ENCODE data around the gene GRID1.

Gene GRID1

GRCh38 chr10:86372119-86372783 is 5.7 kb upstream of the GRID1 start:
- ChIA-PET POLR2A (no interaction called here), CTCF (interaction anchor here (0.6 to 1.1 kb wide), 3 partner anchors 10 to 1819 kb away, joined by 3 read pairs; no protein-coding TSS in a partner anchor)
- Histone ChIP-seq H3K9me3 (ENCODE audit: control insufficient read depth, insufficient read depth, low read depth, low read length) (no peaks in the 10 kb centered on the region), H3K4me3 (ENCODE audit: low read depth, low read length) (no peak overlapping the region), H3K36me3 (ENCODE audit: control insufficient read depth in 2 of 2, insufficient read depth in 1 of 2, low read length in 2 of 2) (no peaks in the 10 kb centered on the region), H3K4me1 (ENCODE audit: control insufficient read depth, insufficient read depth, low read length) (no peaks in the 10 kb centered on the region), H3K27ac (ENCODE audit: extremely low read depth, low read depth, low read length) (no peak overlapping the region)
- TF ChIP-seq BCL11A (tag by site-specific recombination; IDR thresholded peaks at IDR 0.05; ENCODE audit: low read depth): no peak
- TF ChIP-seq ZBTB7A (tag by site-specific recombination; IDR thresholded peaks at IDR 0.05; ENCODE audit: low read depth): no peak
- no peak for TF ChIP-seq YY1 (tag by site-specific recombination; IDR thresholded peaks at IDR 0.05)
- TF ChIP-seq ZNF514 (tag by site-specific recombination; IDR thresholded peaks at IDR 0.05): no peak
- no peak for TF ChIP-seq ZNF501 (tag by site-specific recombination; IDR thresholded peaks at IDR 0.05)
- TF ChIP-seq TRIM28 (IDR thresholded peaks at IDR 0.05; ENCODE audit: borderline replicate concordance, low read length): no peak
- TF ChIP-seq BCL11B (tag by site-specific recombination; IDR thresholded peaks at IDR 0.05; ENCODE audit: low read depth): no peak
- no peak for TF ChIP-seq ZNF558 (tag by site-specific recombination; IDR thresholded peaks at IDR 0.05)
- TF ChIP-seq, protein P1, sequence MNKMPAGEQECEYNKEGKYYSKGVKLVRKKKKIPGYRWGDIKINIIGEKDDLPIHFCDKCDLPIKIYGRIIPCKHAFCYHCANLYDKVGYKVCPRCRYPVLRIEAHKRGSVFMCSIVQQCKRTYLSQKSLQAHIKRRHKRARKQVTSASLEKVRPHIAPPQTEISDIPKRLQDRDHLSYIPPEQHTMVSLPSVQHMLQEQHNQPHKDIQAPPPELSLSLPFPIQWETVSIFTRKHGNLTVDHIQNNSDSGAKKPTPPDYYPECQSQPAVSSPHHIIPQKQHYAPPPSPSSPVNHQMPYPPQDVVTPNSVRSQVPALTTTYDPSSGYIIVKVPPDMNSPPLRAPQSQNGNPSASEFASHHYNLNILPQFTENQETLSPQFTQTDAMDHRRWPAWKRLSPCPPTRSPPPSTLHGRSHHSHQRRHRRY (tag by site-specific recombination; IDR thresholded peaks at IDR 0.05): no peak
- no peak for TF ChIP-seq ZNF133 (tag by site-specific recombination; IDR thresholded peaks at IDR 0.05)
- no peak for TF ChIP-seq SCRT2 (tag by site-specific recombination; IDR thresholded peaks at IDR 0.05)
- no peak for TF ChIP-seq ZFP3 (tag by site-specific recombination; IDR thresholded peaks at IDR 0.05; ENCODE audit: low read depth)
- no peak for TF ChIP-seq ZNF132 (tag by site-specific recombination; IDR thresholded peaks at IDR 0.05; ENCODE audit: borderline replicate concordance)
- TF ChIP-seq ZSCAN23 (tag by site-specific recombination; IDR thresholded peaks at IDR 0.05): no peak
- TF ChIP-seq ZBTB1 (tag by site-specific recombination; IDR thresholded peaks at IDR 0.05): no peak
- no peak for TF ChIP-seq ZNF223 (tag by site-specific recombination; IDR thresholded peaks at IDR 0.05)

GRCh38 chr10:86371691-86372090 is 5.1 kb upstream of the GRID1 start:
- Histone ChIP-seq H3K4me1 (ENCODE audit: control insufficient read depth, insufficient read depth, low read length) (no peaks in the 10 kb centered on the region), H3K9me3 (ENCODE audit: control insufficient read depth, insufficient read depth, low read depth, low read length) (no peaks in the 10 kb centered on the region), H3K36me3 (ENCODE audit: control insufficient read depth in 2 of 2, insufficient read depth in 1 of 2, low read length in 2 of 2) (no peaks in the 10 kb centered on the region), H3K4me3 (ENCODE audit: low read depth, low read length) (no peak overlapping the region), H3K27ac (ENCODE audit: extremely low read depth, low read depth, low read length) (no peak overlapping the region)
- ChIA-PET CTCF (interaction anchor here (0.6 to 1.1 kb wide), 4 partner anchors 10 to 1819 kb away, joined by 3 to 4 read pairs (median 3); no protein-coding TSS in a partner anchor), POLR2A (no interaction called here)
- peak; percentile 86 for TF ChIP-seq GLIS1 (tag by site-specific recombination; IDR thresholded peaks at IDR 0.05)
- no peak for TF ChIP-seq REST (tag by site-specific recombination; IDR thresholded peaks at IDR 0.05)
- TF ChIP-seq ZNF596 (tag by site-specific recombination; IDR thresholded peaks at IDR 0.05): no peak
- TF ChIP-seq CTCF (tag by site-specific recombination; IDR thresholded peaks at IDR 0.05): peak; percentile 14; the same call in 1 of the 2 replicates
- no peak for TF ChIP-seq SP7 (tag by site-specific recombination; IDR thresholded peaks at IDR 0.05)
- TF ChIP-seq, protein P2, sequence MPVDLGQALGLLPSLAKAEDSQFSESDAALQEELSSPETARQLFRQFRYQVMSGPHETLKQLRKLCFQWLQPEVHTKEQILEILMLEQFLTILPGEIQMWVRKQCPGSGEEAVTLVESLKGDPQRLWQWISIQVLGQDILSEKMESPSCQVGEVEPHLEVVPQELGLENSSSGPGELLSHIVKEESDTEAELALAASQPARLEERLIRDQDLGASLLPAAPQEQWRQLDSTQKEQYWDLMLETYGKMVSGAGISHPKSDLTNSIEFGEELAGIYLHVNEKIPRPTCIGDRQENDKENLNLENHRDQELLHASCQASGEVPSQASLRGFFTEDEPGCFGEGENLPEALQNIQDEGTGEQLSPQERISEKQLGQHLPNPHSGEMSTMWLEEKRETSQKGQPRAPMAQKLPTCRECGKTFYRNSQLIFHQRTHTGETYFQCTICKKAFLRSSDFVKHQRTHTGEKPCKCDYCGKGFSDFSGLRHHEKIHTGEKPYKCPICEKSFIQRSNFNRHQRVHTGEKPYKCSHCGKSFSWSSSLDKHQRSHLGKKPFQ (tag by site-specific recombination; IDR thresholded peaks at IDR 0.05): no peak
- no peak for TF ChIP-seq ZNF585B (tag by site-specific recombination; IDR thresholded peaks at IDR 0.05)
- TF ChIP-seq ZNF10 (tag by site-specific recombination; IDR thresholded peaks at IDR 0.05): no peak
- no peak for TF ChIP-seq ZNF155 (tag by site-specific recombination; IDR thresholded peaks at IDR 0.05)
- no peak for TF ChIP-seq ZNF624 (tag by site-specific recombination; IDR thresholded peaks at IDR 0.05)
- TF ChIP-seq GFI1B (tag by site-specific recombination; IDR thresholded peaks at IDR 0.05): no peak
